CD4-positive, alpha-beta memory T cell (primary cell): ENCODE results near the gene NKIRAS1. TPM values are rescaled to one million over a fixed set of nuclear protein-coding genes. Genes with fewer than 3 reads are reported as not detected.
"Not testable (repeated sequence)": the region's sequence is repeated elsewhere in the genome, so short reads cannot be mapped to it uniquely, and the experiment has no call there.

Experiments used
- CTCF ChIA-PET: fragments of 350-600 bp; sonication (Branson Sonifier 250); formaldehyde crosslinking; loops from one replicate; lab custom pipeline; 2021; ENCODE audit warnings: inconsistent platforms; ENCODE audit not compliant: partially characterized antibody; lab: Charles Lee
- POLR2A ChIA-PET: fragments of 350-600 bp; sonication (Branson Sonifier 250); formaldehyde crosslinking; loops from one replicate; lab custom pipeline; 2021; ENCODE audit not compliant: partially characterized antibody; lab: Charles Lee
- DNase-seq, 5 donors: peaks; one replicate each; pipeline versions ENCODE4 v3.0.0 to v3.0.0-alpha.2; 2020 to 2022; ENCODE audit warnings: mixed read lengths in 1 of 5
- H3K27ac ChIP-seq: one replicate; pipeline ENCODE4 v1.7.0; 2013; ENCODE audit warnings: low read depth, low read length
- H3K27me3 ChIP-seq: 2 replicates; pipeline ENCODE4 v1.7.0; 2013; ENCODE audit warnings: mild to moderate bottlenecking, low read length, moderate library complexity; ENCODE audit not compliant: insufficient read depth
- H3K36me3 ChIP-seq: 2 replicates; pipeline ENCODE4 v1.7.0; 2013; ENCODE audit warnings: mild to moderate bottlenecking, low read length, moderate library complexity; ENCODE audit not compliant: insufficient read depth
- H3K4me1 ChIP-seq: 2 replicates; pipeline ENCODE4 v1.7.0; 2013; ENCODE audit warnings: mild to moderate bottlenecking, low read length, moderate library complexity; ENCODE audit not compliant: insufficient read depth
- H3K4me3 ChIP-seq, 2 donors: one replicate each; pipeline ENCODE4 v1.7.0; 2013; ENCODE audit warnings: low read length in 2 of 2, mild to moderate bottlenecking in 1 of 2
- H3K9me3 ChIP-seq, 2 donors: one replicate each; pipeline ENCODE4 v1.7.0; 2013; ENCODE audit warnings: low read length in 2 of 2, control low read depth in 1 of 2; ENCODE audit not compliant: control insufficient read depth in 1 of 2
- H3K27ac Mint-ChIP-seq, 7 donors: one replicate each; pipeline ENCODE4 v1.8.0; 2020 to 2021; ENCODE audit warnings: mixed read lengths in 7 of 7, mild to moderate bottlenecking in 6 of 7, inconsistent platforms in 3 of 7, moderate library complexity in 3 of 7
- H3K27me3 Mint-ChIP-seq, 2 donors: one replicate each; pipeline ENCODE4 v1.8.0; 2020 to 2021; ENCODE audit warnings: mixed read lengths in 2 of 2
- H3K36me3 Mint-ChIP-seq, 2 donors: one replicate each; pipeline ENCODE4 v1.8.0; 2020 to 2021; ENCODE audit warnings: mixed read lengths in 2 of 2, inconsistent platforms in 1 of 2, mild to moderate bottlenecking in 1 of 2
- H3K4me1 Mint-ChIP-seq, 4 donors: one replicate each; pipeline ENCODE4 v1.8.0; 2020 to 2021; ENCODE audit warnings: mixed read lengths in 4 of 4, mild to moderate bottlenecking in 1 of 4
- H3K4me3 Mint-ChIP-seq, 8 donors: one replicate each; pipeline ENCODE4 v1.8.0; 2020 to 2021; ENCODE audit warnings: mixed read lengths in 8 of 8, mild to moderate bottlenecking in 7 of 8, moderate library complexity in 6 of 8, inconsistent platforms in 3 of 8
- H3K9me3 Mint-ChIP-seq, 8 donors: one replicate each; pipeline ENCODE4 v1.8.0; 2020 to 2021; ENCODE audit warnings: mixed read lengths in 8 of 8, mild to moderate bottlenecking in 5 of 8, inconsistent platforms in 3 of 8, moderate library complexity in 1 of 8
- intact Hi-C: fragments of 100-400 bp; cut with micrococcal nuclease; formaldehyde crosslinking; loops from one replicate; pipeline ENCODE4 v1.15.1; 2023
- polyA plus RNA-seq, 2 donors: library from polyadenylated mRNA; unstranded; fragments of 300-500 nt; fragmentation: Illumina TruSeq; gene quantifications; one replicate each; pipeline ENCODE4 v1.2.3, GENCODE V29; 2021
- total RNA-seq, 2 experiments: library from RNA; stranded (reverse); gene quantifications; one replicate each; pipeline ENCODE4 v1.2.3, GENCODE V29; 2021

Gene NKIRAS1
- total and polyA plus RNA-seq, 4 experiments from 2014 or later, result 3.4 to 5.3 (median 4.5) TPM

- peak overlapping the region; percentile 89 to 90 for H3K4me3 ChIP-seq
- H3K36me3 Mint-ChIP-seq, result peaks cover 29 to 54% of the 10 kb centered on the region in 2 donors
- H3K36me3 ChIP-seq, result peaks cover 23% of the 10 kb centered on the region
- CTCF ChIA-PET, result interaction anchor here (1.1 to 1.3 kb wide), 2 partner anchors 20 to 28 kb away, joined by 3 to 4 read pairs; no protein-coding TSS in a partner anchor
- H3K27me3 ChIP-seq, H3K9me3 ChIP-seq, H3K27me3 Mint-ChIP-seq, H3K9me3 Mint-ChIP-seq, DNase-seq: not testable (repeated sequence)
- intact Hi-C loops, result loop anchor here (10.0 kb wide), 1 partner anchor 1746 kb away; the partner anchor contains the start of gene TOP2B
- H3K27ac Mint-ChIP-seq, result peak overlapping the region; percentile 92 to 100 (median 98)
- peak overlapping the region; percentile 98 to 99 (median 99) for H3K4me3 Mint-ChIP-seq
- H3K4me1 Mint-ChIP-seq, result peaks cover 26 to 66% (median 39%) of the 10 kb centered on the region in 4 donors
- peak overlapping the region; percentile 94 for H3K27ac ChIP-seq
- peaks cover 37% of the 10 kb centered on the region for H3K4me1 ChIP-seq
- POLR2A ChIA-PET, result interaction anchor here (1.0 to 4.9 kb wide), 8 partner anchors 9 to 108 kb away, joined by 3 to 142 read pairs (median 10); partner anchors contain the start of gene NR1D2
These were observed 1.5 kb upstream of the NKIRAS1 start for GRCh38 chr3:23918331-23918730.

GRCh38 chr3:23917679-23918303 lies 1.0 kb upstream of the NKIRAS1 start:
- DNase-seq, H3K9me3 Mint-ChIP-seq, H3K27me3 ChIP-seq, H3K9me3 ChIP-seq, H3K27me3 Mint-ChIP-seq: not testable (repeated sequence)
- POLR2A ChIA-PET, result interaction anchor here (0.7 to 4.9 kb wide), 18 partner anchors 9 to 111 kb away, joined by 3 to 142 read pairs (median 6); partner anchors contain the start of gene NR1D2
- CTCF ChIA-PET, result interaction anchor here (1.1 to 1.4 kb wide), 2 partner anchors 21 to 27 kb away, joined by 3 to 9 read pairs; no protein-coding TSS in a partner anchor
- H3K27ac Mint-ChIP-seq, result peak overlapping the region; percentile 92 to 100 (median 98)
- intact Hi-C loops, result loop anchor here (1.0 to 10.0 kb wide), 3 partner anchors 28 to 1747 kb away; partner anchors contain the start of genes NR1D2 and TOP2B
- H3K4me3 ChIP-seq, result peak overlapping the region; percentile 89 to 90
- peak overlapping the region; percentile 98 to 99 (median 99) for H3K4me3 Mint-ChIP-seq
- H3K36me3 ChIP-seq, result peaks cover 23% of the 10 kb centered on the region
- peak overlapping the region; percentile 94 for H3K27ac ChIP-seq
- H3K4me1 ChIP-seq, result peaks cover 37% of the 10 kb centered on the region
- peaks cover 29 to 52% of the 10 kb centered on the region in 2 donors for H3K36me3 Mint-ChIP-seq
- H3K4me1 Mint-ChIP-seq, result peaks cover 26 to 66% (median 39%) of the 10 kb centered on the region in 4 donors

- H3K36me3 ChIP-seq, result peaks cover 23% of the 10 kb centered on the region
- peak overlapping the region; percentile 92 to 100 (median 98) for H3K27ac Mint-ChIP-seq
- H3K27me3 ChIP-seq, result no peaks in the 10 kb centered on the region
- H3K4me1 ChIP-seq, result peaks cover 37% of the 10 kb centered on the region
- H3K27ac ChIP-seq, result peak overlapping the region; percentile 94
- DNase-seq, result peak in 1 of 5 donors; percentile 6
- H3K4me1 Mint-ChIP-seq, result peaks cover 28 to 66% (median 40%) of the 10 kb centered on the region in 4 donors
- H3K9me3 Mint-ChIP-seq, result no peaks in the 10 kb centered on the region
- ChIA-PET POLR2A (interaction anchor here (0.6 to 4.9 kb wide), 30 partner anchors 9 to 1867 kb away, joined by 3 to 142 read pairs (median 4); partner anchors contain the start of genes NGLY1 and NR1D2), CTCF (interaction anchor here (0.9 to 1.5 kb wide), 5 partner anchors 23 to 30 kb away, joined by 4 to 9 read pairs (median 4); no protein-coding TSS in a partner anchor)
- H3K4me3 ChIP-seq, result peak overlapping the region; percentile 89 to 90
- H3K9me3 ChIP-seq, result no peaks in the 10 kb centered on the region
- peaks cover 29 to 47% of the 10 kb centered on the region in 2 donors for H3K36me3 Mint-ChIP-seq
- intact Hi-C loops, result loop anchor here (1.0 to 10.0 kb wide), 2 partner anchors 111 to 1748 kb away; partner anchors contain the start of genes TOP2B and UBE2E1
- peak overlapping the region; percentile 98 to 99 (median 99) for H3K4me3 Mint-ChIP-seq
- peaks cover 0 to 4% of the 10 kb centered on the region in 2 donors for H3K27me3 Mint-ChIP-seq
These were observed 471 bp downstream of the NKIRAS1 start for GRCh38 chr3:23916152-23916885.

- Mint-ChIP-seq H3K4me1 (peaks cover 28 to 61% (median 40%) of the 10 kb centered on the region in 4 donors), H3K27me3 (peaks cover 0 to 4% of the 10 kb centered on the region in 2 donors), H3K36me3 (peaks cover 29 to 43% of the 10 kb centered on the region in 2 donors), H3K9me3 (no peaks in the 10 kb centered on the region), H3K4me3 (peak overlapping the region; percentile 98 to 99 (median 99)), H3K27ac (peak overlapping the region; percentile 32 to 100 (median 98))
- Histone ChIP-seq H3K27me3 (no peaks in the 10 kb centered on the region), H3K4me1 (peaks cover 37% of the 10 kb centered on the region), H3K9me3 (no peaks in the 10 kb centered on the region), H3K27ac (no peak overlapping the region), H3K36me3 (peaks cover 23% of the 10 kb centered on the region), H3K4me3 (no peak overlapping the region)
- intact Hi-C loops, result loop anchor here (1.0 to 10.0 kb wide), 2 partner anchors 110 to 1749 kb away; partner anchors contain the start of genes TOP2B and UBE2E1
- POLR2A ChIA-PET, result interaction anchor here (2.0 to 4.9 kb wide), 6 partner anchors 8 to 109 kb away, joined by 5 to 142 read pairs (median 10); partner anchors contain the start of gene NR1D2
- CTCF ChIA-PET, result interaction anchor here (1.2 to 1.3 kb wide), 2 partner anchors 22 to 27 kb away, joined by 4 read pairs; no protein-coding TSS in a partner anchor
- DNase-seq, result no peak
These were observed 1.2 kb downstream of the NKIRAS1 start for GRCh38 chr3:23915537-23916108.

GRCh38 chr3:23913873-23914743 lies 2.7 kb downstream of the NKIRAS1 start:
- Mint-ChIP-seq H3K27ac (peak overlapping the region in 2 of 7 donors; percentile 29 to 100), H3K27me3 (peaks cover 0 to 4% of the 10 kb centered on the region in 2 donors), H3K4me1 (peaks cover 24 to 47% (median 29%) of the 10 kb centered on the region in 4 donors), H3K4me3 (no peak overlapping the region), H3K9me3 (no peaks in the 10 kb centered on the region), H3K36me3 (peaks cover 17 to 29% of the 10 kb centered on the region in 2 donors)
- Histone ChIP-seq H3K27ac (no peak overlapping the region), H3K9me3 (no peaks in the 10 kb centered on the region), H3K36me3 (peaks cover 11% of the 10 kb centered on the region), H3K4me1 (peaks cover 29% of the 10 kb centered on the region), H3K27me3 (no peaks in the 10 kb centered on the region), H3K4me3 (no peak overlapping the region)
- intact Hi-C loops, result loop anchor here (10.0 kb wide), 1 partner anchor 1751 kb away; the partner anchor contains the start of gene TOP2B
- POLR2A ChIA-PET, result no interaction called here
- DNase-seq, result no peak
- CTCF ChIA-PET, result interaction anchor here (1.3 kb wide), 1 partner anchor 22 kb away, joined by 3 read pairs; no protein-coding TSS in a partner anchor

GRCh38 chr3:23913182-23913581 lies 3.6 kb downstream of the NKIRAS1 start:
- Histone ChIP-seq H3K27me3 (no peaks in the 10 kb centered on the region), H3K9me3 (no peaks in the 10 kb centered on the region), H3K27ac (no peak overlapping the region), H3K4me1 (peaks cover 19% of the 10 kb centered on the region), H3K36me3 (peaks cover 3% of the 10 kb centered on the region), H3K4me3 (no peak overlapping the region)
- no peak for DNase-seq
- Mint-ChIP-seq H3K4me1 (peaks cover 17 to 38% (median 21%) of the 10 kb centered on the region in 4 donors), H3K36me3 (peaks cover 8 to 20% of the 10 kb centered on the region in 2 donors), H3K9me3 (no peaks in the 10 kb centered on the region), H3K27me3 (peaks cover 0 to 4% of the 10 kb centered on the region in 2 donors), H3K4me3 (no peak overlapping the region), H3K27ac (no peak overlapping the region)
- intact Hi-C loops, result loop anchor here (10.0 kb wide), 1 partner anchor 1752 kb away; the partner anchor contains the start of gene TOP2B
- POLR2A ChIA-PET, result no interaction called here
- CTCF ChIA-PET, result interaction anchor here (0.8 kb wide), 1 partner anchor 9 kb away, joined by 3 read pairs; no protein-coding TSS in a partner anchor
